ENCODE data around the gene LIPC. TPM values are rescaled to one million over a fixed set of nuclear protein-coding genes. Genes with fewer than 3 reads are reported as not detected.

The LIPC gene
- total RNA-seq, 1 donor from 2014 or later: under 0.01 TPM

DNA sequence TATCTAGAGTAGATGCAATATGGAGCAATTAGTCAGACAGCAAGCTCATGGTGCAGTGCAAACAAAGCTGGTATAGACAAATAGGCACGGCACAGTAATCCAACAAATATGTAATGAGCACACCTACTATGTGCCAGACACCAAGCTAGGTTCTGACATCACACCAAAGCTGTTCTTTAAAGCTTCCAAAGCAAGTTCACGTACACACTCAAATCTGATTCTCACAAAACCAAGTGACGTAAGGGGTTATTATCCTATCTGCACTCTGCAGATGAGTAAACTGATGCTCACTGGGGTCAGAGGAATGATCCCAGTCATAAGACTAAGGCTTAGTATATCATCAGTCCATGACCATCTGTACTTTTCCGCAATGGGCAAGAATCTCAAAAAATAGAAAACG, 27.8 kb upstream of the LIPC start:
- Histone ChIP-seq H3K4me3 (ENCODE audit: low read length in 3 of 3) (no peak overlapping the region), H3K4me1 (ENCODE audit: control insufficient read depth in 3 of 3, insufficient read depth in 3 of 3, low read length in 3 of 3) (no peaks in the 10 kb centered on the region), H3K27me3 (ENCODE audit: control insufficient read depth in 3 of 3, insufficient read depth in 3 of 3, low read length in 3 of 3) (no peaks in the 10 kb centered on the region), H3K9me3 (ENCODE audit: control insufficient read depth in 3 of 3, low read length in 3 of 3) (no peaks in the 10 kb centered on the region), H3K27ac (ENCODE audit: low read depth, low read length) (no peak overlapping the region), H3K36me3 (ENCODE audit: control insufficient read depth in 3 of 3, insufficient read depth in 3 of 3, low read length in 3 of 3) (no peaks in the 10 kb centered on the region), H3K9ac (ENCODE audit: low read depth in 1 of 3, low read length in 3 of 3) (no peak overlapping the region)

DNA sequence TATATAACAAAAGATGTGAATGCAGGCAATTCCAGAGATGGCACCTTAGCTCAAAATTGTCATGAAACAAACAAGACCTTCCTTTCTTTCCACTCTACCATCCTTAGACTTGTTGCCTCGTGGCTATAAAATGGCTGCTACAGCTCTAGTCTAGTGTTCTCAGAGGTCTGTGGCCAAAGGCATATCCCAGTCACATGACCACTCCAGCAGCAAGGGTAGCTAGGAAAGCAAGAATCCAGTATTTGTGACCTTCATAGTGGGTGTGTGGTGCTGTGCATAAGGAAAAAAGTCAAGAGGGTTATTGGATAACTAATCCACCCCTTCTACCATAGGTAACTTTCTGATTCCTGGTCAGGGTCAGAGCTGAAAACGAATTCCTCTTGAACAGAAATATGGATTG, 27.1 kb upstream of the LIPC start:
- H3K9me3 ChIP-seq (ENCODE audit: control insufficient read depth in 3 of 3, low read length in 3 of 3): no peaks in the 10 kb centered on the region
- no peak overlapping the region for H3K27ac ChIP-seq (ENCODE audit: low read depth, low read length)
- no peak overlapping the region for H3K4me3 ChIP-seq (ENCODE audit: low read length in 3 of 3)
- H3K27me3 ChIP-seq (ENCODE audit: control insufficient read depth in 3 of 3, insufficient read depth in 3 of 3, low read length in 3 of 3): no peaks in the 10 kb centered on the region
- H3K9ac ChIP-seq (ENCODE audit: low read depth in 1 of 3, low read length in 3 of 3): no peak overlapping the region
- H3K36me3 ChIP-seq (ENCODE audit: control insufficient read depth in 3 of 3, insufficient read depth in 3 of 3, low read length in 3 of 3): no peaks in the 10 kb centered on the region
- no peaks in the 10 kb centered on the region for H3K4me1 ChIP-seq (ENCODE audit: control insufficient read depth in 3 of 3, insufficient read depth in 3 of 3, low read length in 3 of 3)

DNA sequence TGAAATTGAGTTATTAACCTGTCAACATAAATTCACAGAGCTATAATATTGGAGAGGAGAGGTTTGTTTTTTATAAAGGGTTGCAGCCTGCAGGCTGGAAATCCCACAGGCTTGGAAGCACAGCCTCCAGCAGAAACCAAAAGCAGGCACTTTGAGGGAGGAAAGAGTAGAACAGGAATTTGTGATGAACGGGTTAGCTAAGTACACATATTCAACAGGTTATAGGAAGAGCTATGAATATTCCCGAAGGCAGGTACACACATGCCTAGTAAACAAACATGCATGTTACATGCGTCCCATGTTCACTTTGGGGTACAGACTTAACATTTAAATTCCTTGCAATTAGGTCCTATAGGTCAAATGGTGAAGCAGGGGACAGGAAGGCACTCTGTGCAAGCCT, 25.9 kb upstream of the LIPC start:
- Histone ChIP-seq H3K4me1 (ENCODE audit: control insufficient read depth in 3 of 3, insufficient read depth in 3 of 3, low read length in 3 of 3) (no peaks in the 10 kb centered on the region), H3K27ac (ENCODE audit: low read depth, low read length) (no peak overlapping the region), H3K27me3 (ENCODE audit: control insufficient read depth in 3 of 3, insufficient read depth in 3 of 3, low read length in 3 of 3) (no peaks in the 10 kb centered on the region), H3K36me3 (ENCODE audit: control insufficient read depth in 3 of 3, insufficient read depth in 3 of 3, low read length in 3 of 3) (no peaks in the 10 kb centered on the region), H3K9me3 (ENCODE audit: control insufficient read depth in 3 of 3, low read length in 3 of 3) (no peaks in the 10 kb centered on the region), H3K9ac (ENCODE audit: low read depth in 1 of 3, low read length in 3 of 3) (no peak overlapping the region), H3K4me3 (ENCODE audit: low read length in 3 of 3) (no peak overlapping the region)

DNA sequence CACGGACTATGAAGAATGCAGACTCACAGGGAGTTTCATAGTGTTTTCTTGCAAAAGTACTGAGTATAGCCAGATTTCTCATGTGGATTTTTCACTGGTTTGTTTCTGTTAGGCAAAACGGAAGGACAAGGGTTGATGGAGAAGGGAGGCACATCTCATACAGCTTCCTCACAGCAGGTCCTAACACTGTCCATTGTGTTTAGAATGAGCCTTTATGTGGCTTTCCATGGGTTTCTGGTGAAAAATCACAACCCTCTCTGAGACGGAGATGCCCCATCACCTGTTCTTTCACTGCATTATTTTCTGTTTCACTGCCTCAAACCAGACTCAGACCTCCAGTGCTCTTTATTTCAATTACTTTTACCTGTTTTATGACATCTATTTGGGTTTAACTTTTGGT, 25.0 kb upstream of the LIPC start:
- Histone ChIP-seq H3K36me3 (ENCODE audit: control insufficient read depth in 3 of 3, insufficient read depth in 3 of 3, low read length in 3 of 3) (no peaks in the 10 kb centered on the region), H3K9me3 (ENCODE audit: control insufficient read depth in 3 of 3, low read length in 3 of 3) (no peaks in the 10 kb centered on the region), H3K27me3 (ENCODE audit: control insufficient read depth in 3 of 3, insufficient read depth in 3 of 3, low read length in 3 of 3) (no peaks in the 10 kb centered on the region), H3K4me1 (ENCODE audit: control insufficient read depth in 3 of 3, insufficient read depth in 3 of 3, low read length in 3 of 3) (no peaks in the 10 kb centered on the region), H3K27ac (ENCODE audit: low read depth, low read length) (no peak overlapping the region), H3K4me3 (ENCODE audit: low read length in 3 of 3) (no peak overlapping the region), H3K9ac (ENCODE audit: low read depth in 1 of 3, low read length in 3 of 3) (no peak overlapping the region)

DNA sequence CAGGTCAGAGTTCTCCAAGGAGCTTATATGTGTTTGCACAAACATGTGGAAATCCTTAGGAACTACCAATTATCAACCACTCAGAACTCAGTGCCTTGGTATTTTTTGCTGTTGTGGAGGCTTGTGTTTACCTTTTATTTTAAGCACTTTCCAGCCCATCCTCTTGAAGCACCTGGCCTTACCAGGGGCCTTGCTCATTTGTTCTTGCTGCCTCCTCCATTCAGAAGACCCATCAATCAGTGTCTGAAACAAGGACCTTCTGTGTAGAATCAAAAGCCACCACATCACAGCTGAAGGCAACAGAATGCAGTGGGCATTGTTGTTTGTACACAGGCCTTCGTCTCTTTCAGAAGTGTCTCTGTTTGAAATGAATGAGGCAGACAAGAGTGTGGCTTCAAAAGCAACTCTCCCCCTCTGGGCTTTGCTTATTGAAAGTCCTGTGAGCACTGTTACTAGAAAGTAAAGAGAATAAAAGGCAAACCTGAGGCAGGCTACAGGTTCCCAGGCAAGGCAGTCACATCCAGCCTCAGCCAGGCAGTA, 24.5 kb upstream of the LIPC start:
- no peak overlapping the region for H3K9ac ChIP-seq (ENCODE audit: low read depth in 1 of 3, low read length in 3 of 3)
- H3K27me3 ChIP-seq (ENCODE audit: control insufficient read depth in 3 of 3, insufficient read depth in 3 of 3, low read length in 3 of 3): no peaks in the 10 kb centered on the region
- H3K4me1 ChIP-seq (ENCODE audit: control insufficient read depth in 3 of 3, insufficient read depth in 3 of 3, low read length in 3 of 3): no peaks in the 10 kb centered on the region
- no peak overlapping the region for H3K4me3 ChIP-seq (ENCODE audit: low read length in 3 of 3)
- H3K9me3 ChIP-seq (ENCODE audit: control insufficient read depth in 3 of 3, low read length in 3 of 3): no peaks in the 10 kb centered on the region
- H3K36me3 ChIP-seq (ENCODE audit: control insufficient read depth in 3 of 3, insufficient read depth in 3 of 3, low read length in 3 of 3): no peaks in the 10 kb centered on the region
- H3K27ac ChIP-seq (ENCODE audit: low read depth, low read length): no peak overlapping the region

DNA sequence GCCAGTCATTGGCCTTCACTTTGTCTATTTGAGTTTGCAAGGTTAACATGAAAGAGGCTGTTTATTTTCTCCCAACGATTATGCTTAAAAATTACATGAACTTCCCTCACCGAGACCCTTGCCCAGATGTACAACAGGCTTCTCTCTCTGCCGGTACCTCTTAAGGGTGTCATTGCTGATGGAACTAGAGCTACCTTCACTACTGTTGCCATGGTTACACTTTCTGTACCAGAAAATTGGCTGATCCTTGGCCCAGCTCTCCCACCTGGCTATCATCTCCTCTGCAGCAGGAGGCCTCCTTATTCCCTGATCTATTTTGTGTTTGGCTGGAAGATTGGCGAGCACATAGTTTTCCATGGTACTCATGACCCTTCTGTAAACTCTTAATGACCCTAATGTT, 24.0 kb upstream of the LIPC start:
- Histone ChIP-seq H3K9ac (ENCODE audit: low read depth in 1 of 3, low read length in 3 of 3) (no peak overlapping the region), H3K27me3 (ENCODE audit: control insufficient read depth in 3 of 3, insufficient read depth in 3 of 3, low read length in 3 of 3) (no peaks in the 10 kb centered on the region), H3K36me3 (ENCODE audit: control insufficient read depth in 3 of 3, insufficient read depth in 3 of 3, low read length in 3 of 3) (no peaks in the 10 kb centered on the region), H3K4me1 (ENCODE audit: control insufficient read depth in 3 of 3, insufficient read depth in 3 of 3, low read length in 3 of 3) (no peaks in the 10 kb centered on the region), H3K4me3 (ENCODE audit: low read length in 3 of 3) (no peak overlapping the region), H3K9me3 (ENCODE audit: control insufficient read depth in 3 of 3, low read length in 3 of 3) (no peaks in the 10 kb centered on the region), H3K27ac (ENCODE audit: low read depth, low read length) (no peak overlapping the region)

DNA sequence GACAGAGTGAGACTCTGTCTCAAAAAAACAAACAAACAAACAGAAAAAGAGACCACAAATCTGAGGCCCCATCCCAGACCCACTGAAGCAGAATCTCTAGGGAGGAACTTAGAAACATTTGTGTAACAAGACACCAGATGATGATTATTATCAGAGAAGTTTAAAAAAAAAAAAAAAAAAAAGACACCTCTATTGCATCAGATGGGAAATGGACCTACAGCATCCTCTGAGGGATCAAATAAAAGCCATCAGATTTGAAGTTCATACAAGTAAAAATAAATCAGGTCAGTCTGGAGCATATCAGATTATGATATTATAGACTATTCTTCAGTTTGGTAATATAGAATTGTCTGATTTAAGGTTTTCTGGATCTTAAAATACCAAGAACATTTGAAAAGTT, 21.9 kb upstream of the LIPC start:
- H3K36me3 ChIP-seq (ENCODE audit: control insufficient read depth in 3 of 3, insufficient read depth in 3 of 3, low read length in 3 of 3): no peaks in the 10 kb centered on the region
- no peaks in the 10 kb centered on the region for H3K9me3 ChIP-seq (ENCODE audit: control insufficient read depth in 3 of 3, low read length in 3 of 3)
- H3K4me3 ChIP-seq (ENCODE audit: low read length in 3 of 3): no peak overlapping the region
- H3K27ac ChIP-seq (ENCODE audit: low read depth, low read length): no peak overlapping the region
- H3K27me3 ChIP-seq (ENCODE audit: control insufficient read depth in 3 of 3, insufficient read depth in 3 of 3, low read length in 3 of 3): no peaks in the 10 kb centered on the region
- H3K4me1 ChIP-seq (ENCODE audit: control insufficient read depth in 3 of 3, insufficient read depth in 3 of 3, low read length in 3 of 3): no peaks in the 10 kb centered on the region
- H3K9ac ChIP-seq (ENCODE audit: low read depth in 1 of 3, low read length in 3 of 3): no peak overlapping the region

DNA sequence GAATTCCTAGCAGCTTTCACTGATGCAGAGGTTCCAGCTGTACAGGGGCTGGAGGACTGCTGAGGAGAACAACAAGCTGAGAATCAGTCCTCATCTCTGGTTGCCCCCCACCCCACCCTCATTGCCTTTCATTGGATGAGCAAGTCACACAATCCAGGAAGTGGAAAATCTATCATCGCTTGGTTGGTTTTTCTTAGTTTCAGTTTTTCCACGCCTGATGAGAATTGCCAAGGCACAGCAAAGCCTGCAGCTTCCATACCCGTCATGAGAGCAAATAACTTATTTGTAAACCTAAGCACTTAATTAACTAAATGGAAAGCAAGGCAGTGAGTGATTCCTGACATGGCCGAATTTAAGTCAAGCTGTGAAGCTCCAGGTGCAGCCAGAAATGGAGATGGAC, 21.4 kb upstream of the LIPC start:
- Histone ChIP-seq H3K4me3 (ENCODE audit: low read length in 3 of 3) (peak overlapping the region in 2 of 3 donors; percentile 42 to 65), H3K9ac (ENCODE audit: low read depth in 1 of 3, low read length in 3 of 3) (no peak overlapping the region), H3K27ac (ENCODE audit: low read depth, low read length) (no peak overlapping the region)

DNA sequence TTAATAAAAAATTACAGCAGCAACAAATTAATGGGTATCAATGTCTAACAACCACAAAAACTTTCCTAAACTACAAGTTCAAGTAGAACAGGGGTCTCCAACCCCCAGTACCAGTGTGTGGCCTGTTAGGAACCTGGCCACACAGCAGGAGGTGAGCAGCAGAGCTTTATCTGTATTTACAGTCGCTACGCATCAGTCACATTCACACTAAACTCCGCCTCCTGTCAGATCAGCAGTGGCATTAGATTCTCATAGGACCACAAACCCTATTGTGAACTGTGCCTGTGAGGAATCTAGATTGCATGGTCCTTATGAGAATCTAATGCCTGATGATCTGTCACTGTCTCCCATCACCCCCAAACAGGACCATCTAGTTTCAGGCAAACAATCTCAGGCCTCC, 18.5 kb upstream of the LIPC start:
- no peaks in the 10 kb centered on the region for H3K27me3 ChIP-seq (ENCODE audit: control insufficient read depth in 3 of 3, insufficient read depth in 3 of 3, low read length in 3 of 3)
- no peak overlapping the region for H3K9ac ChIP-seq (ENCODE audit: low read depth in 1 of 3, low read length in 3 of 3)
- no peaks in the 10 kb centered on the region for H3K36me3 ChIP-seq (ENCODE audit: control insufficient read depth in 3 of 3, insufficient read depth in 3 of 3, low read length in 3 of 3)
- peaks cover 0 to 3% (median 0%) of the 10 kb centered on the region in 3 donors for H3K9me3 ChIP-seq (ENCODE audit: control insufficient read depth in 3 of 3, low read length in 3 of 3)
- H3K27ac ChIP-seq (ENCODE audit: low read depth, low read length): no peak overlapping the region
- H3K4me1 ChIP-seq (ENCODE audit: control insufficient read depth in 3 of 3, insufficient read depth in 3 of 3, low read length in 3 of 3): no peaks in the 10 kb centered on the region
- no peak overlapping the region for H3K4me3 ChIP-seq (ENCODE audit: low read length in 3 of 3)

More for the DNA sequence above, 21.4 kb upstream of the LIPC start:
- H3K36me3 ChIP-seq (ENCODE audit: control insufficient read depth in 3 of 3, insufficient read depth in 3 of 3, low read length in 3 of 3): no peaks in the 10 kb centered on the region
- no peaks in the 10 kb centered on the region for H3K27me3 ChIP-seq (ENCODE audit: control insufficient read depth in 3 of 3, insufficient read depth in 3 of 3, low read length in 3 of 3)
- no peaks in the 10 kb centered on the region for H3K9me3 ChIP-seq (ENCODE audit: control insufficient read depth in 3 of 3, low read length in 3 of 3)
- H3K4me1 ChIP-seq (ENCODE audit: control insufficient read depth in 3 of 3, insufficient read depth in 3 of 3, low read length in 3 of 3): no peaks in the 10 kb centered on the region

DNA sequence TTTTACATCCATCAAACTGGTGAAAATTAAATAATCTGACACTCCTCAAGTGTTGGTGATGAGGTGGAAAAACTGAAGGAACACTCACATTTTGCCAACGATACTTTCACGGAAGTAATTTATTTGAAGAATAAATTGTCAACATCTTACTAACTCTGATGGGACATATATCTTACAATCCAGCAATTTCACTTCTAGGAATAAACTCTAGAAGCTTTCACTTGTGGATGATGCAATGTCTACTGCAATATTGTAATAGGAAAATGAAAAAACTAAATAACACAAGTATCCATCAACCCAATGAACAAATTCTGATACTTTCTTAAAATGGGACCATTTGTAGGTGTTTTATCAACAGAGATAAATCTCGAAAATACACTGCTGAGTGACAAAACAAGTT, 16.2 kb upstream of the LIPC start:
- H3K9ac ChIP-seq (ENCODE audit: low read depth in 1 of 3, low read length in 3 of 3): no peak overlapping the region
- no peaks in the 10 kb centered on the region for H3K4me1 ChIP-seq (ENCODE audit: control insufficient read depth in 3 of 3, insufficient read depth in 3 of 3, low read length in 3 of 3)
- no peaks in the 10 kb centered on the region for H3K36me3 ChIP-seq (ENCODE audit: control insufficient read depth in 3 of 3, insufficient read depth in 3 of 3, low read length in 3 of 3)
- no peak overlapping the region for H3K4me3 ChIP-seq (ENCODE audit: low read length in 3 of 3)
- H3K27me3 ChIP-seq (ENCODE audit: control insufficient read depth in 3 of 3, insufficient read depth in 3 of 3, low read length in 3 of 3): no peaks in the 10 kb centered on the region
- H3K27ac ChIP-seq (ENCODE audit: low read depth, low read length): no peak overlapping the region
- peaks cover 0 to 3% (median 0%) of the 10 kb centered on the region in 3 donors for H3K9me3 ChIP-seq (ENCODE audit: control insufficient read depth in 3 of 3, low read length in 3 of 3)

DNA sequence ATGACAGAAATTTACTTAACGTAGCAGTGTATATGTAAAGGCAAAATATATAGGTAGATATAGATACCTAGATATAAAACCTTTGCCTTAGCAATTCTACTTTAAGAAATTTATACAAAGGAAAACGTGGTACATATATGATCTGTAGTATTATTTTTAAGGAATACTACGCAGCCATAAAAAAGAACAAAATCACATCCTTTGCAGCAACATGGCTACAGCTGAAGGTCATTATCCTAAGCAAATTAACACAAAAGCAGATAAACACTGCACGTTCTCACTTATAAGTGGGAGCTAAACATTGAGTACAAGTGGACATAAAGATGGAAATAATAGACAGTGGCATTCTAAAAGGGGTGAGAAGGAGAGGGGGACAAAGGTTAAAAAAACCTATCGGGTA, 14.8 kb upstream of the LIPC start:
- no peak overlapping the region for H3K4me3 ChIP-seq (ENCODE audit: low read length in 3 of 3)
- no peaks in the 10 kb centered on the region for H3K4me1 ChIP-seq (ENCODE audit: control insufficient read depth in 3 of 3, insufficient read depth in 3 of 3, low read length in 3 of 3)
- H3K27me3 ChIP-seq (ENCODE audit: control insufficient read depth in 3 of 3, insufficient read depth in 3 of 3, low read length in 3 of 3): no peaks in the 10 kb centered on the region
- no peak overlapping the region for H3K27ac ChIP-seq (ENCODE audit: low read depth, low read length)
- no peaks in the 10 kb centered on the region for H3K36me3 ChIP-seq (ENCODE audit: control insufficient read depth in 3 of 3, insufficient read depth in 3 of 3, low read length in 3 of 3)
- H3K9me3 ChIP-seq (ENCODE audit: control insufficient read depth in 3 of 3, low read length in 3 of 3): peaks cover 0 to 3% (median 0%) of the 10 kb centered on the region in 3 donors
- no peak overlapping the region for H3K9ac ChIP-seq (ENCODE audit: low read depth in 1 of 3, low read length in 3 of 3)

All from skeletal muscle tissue (tissue), 4 donors.